Coronary artery (tissue), 2 donors: ENCODE results near the gene ACTN3.
A peak's percentile ranks its signal among the peaks of the same experiment; 100 is the strongest.

Experiments
- DNase-seq: peaks from one replicate; pipeline ENCODE4 v3.0.0-alpha.2; 2017; ENCODE audit warnings: low spot score
- H3K27ac ChIP-seq, 2 donors: fragments of 200-600 bp; sonication (generic); one replicate each; pipeline ENCODE4 v1.5.1; 2016 to 2019
- H3K4me3 ChIP-seq: fragments of 200-600 bp; sonication (generic); 2 replicates; pipeline ENCODE4 v1.5.1; 2016; ENCODE audit warnings: mild to moderate bottlenecking, moderate library complexity
- TF ChIP-seq, protein P1 (sequence below): fragments of 200-600 bp; sonication (generic); IDR thresholded peaks from one replicate; pipeline ENCODE4 v1.5.1; 2019; ENCODE audit warnings: antibody characterized with exemption

Gene ACTN3

DNA sequence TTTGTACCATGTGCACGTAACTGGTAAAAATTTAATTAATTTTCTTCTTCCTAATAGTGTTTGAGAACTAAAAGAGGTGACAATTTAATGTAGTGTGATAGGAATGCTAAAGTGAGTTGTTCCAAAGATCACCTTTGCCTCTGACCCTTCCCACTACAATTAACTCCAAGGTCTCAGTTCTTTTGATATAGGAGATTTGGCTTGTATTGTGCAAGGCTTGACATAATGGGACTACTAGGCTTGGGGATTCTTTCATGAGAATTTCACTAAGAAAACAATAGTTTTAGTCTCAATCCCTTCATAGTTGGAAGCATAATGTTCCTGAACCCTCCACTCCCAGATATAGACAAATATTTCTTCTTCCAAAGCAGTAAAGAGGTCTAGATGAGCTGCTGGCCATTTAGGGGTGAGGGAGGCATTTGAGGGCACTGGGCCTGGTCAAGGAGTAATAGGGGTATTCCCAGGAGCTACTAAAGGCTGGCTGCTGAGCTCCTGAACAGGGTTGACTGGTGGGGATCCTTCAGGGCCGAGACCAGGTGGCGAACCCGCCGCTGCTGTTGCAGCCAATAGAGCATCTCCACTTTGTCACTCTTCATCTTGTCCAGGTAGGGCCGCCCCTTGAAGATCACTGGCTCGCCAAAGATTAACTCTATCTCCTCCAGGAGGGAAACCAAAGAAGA, 43.4 kb downstream of the ACTN3 start:
- TF ChIP-seq, protein P1, sequence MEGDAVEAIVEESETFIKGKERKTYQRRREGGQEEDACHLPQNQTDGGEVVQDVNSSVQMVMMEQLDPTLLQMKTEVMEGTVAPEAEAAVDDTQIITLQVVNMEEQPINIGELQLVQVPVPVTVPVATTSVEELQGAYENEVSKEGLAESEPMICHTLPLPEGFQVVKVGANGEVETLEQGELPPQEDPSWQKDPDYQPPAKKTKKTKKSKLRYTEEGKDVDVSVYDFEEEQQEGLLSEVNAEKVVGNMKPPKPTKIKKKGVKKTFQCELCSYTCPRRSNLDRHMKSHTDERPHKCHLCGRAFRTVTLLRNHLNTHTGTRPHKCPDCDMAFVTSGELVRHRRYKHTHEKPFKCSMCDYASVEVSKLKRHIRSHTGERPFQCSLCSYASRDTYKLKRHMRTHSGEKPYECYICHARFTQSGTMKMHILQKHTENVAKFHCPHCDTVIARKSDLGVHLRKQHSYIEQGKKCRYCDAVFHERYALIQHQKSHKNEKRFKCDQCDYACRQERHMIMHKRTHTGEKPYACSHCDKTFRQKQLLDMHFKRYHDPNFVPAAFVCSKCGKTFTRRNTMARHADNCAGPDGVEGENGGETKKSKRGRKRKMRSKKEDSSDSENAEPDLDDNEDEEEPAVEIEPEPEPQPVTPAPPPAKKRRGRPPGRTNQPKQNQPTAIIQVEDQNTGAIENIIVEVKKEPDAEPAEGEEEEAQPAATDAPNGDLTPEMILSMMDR: no peak
- H3K4me3 ChIP-seq: no peak overlapping the region
- H3K27ac ChIP-seq: no peak overlapping the region
- DNase-seq: no peak

DNA sequence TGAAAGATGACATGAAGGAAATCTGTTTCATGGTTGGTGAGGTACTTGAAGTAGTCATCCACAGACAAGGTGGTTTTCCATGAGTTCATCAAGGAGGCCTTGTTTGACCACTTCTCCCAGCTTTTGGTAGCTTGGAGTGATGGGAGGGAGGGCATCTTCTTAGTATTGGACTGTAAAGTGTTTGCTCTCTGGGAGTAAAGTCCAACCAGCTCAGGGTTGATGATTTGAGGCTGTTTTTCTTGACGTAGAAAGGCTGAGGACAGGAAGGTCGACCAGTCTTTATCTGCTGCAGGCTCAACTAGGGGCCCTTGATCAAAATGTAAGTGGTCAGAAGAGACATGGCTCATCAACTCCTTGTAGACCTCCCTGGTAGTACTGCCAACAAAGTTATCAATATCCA, 44.5 kb downstream of the ACTN3 start:
- Histone ChIP-seq H3K27ac (no peak overlapping the region), H3K4me3 (no peak overlapping the region)
- TF ChIP-seq, protein P1: no peak
- no peak for DNase-seq

DNA sequence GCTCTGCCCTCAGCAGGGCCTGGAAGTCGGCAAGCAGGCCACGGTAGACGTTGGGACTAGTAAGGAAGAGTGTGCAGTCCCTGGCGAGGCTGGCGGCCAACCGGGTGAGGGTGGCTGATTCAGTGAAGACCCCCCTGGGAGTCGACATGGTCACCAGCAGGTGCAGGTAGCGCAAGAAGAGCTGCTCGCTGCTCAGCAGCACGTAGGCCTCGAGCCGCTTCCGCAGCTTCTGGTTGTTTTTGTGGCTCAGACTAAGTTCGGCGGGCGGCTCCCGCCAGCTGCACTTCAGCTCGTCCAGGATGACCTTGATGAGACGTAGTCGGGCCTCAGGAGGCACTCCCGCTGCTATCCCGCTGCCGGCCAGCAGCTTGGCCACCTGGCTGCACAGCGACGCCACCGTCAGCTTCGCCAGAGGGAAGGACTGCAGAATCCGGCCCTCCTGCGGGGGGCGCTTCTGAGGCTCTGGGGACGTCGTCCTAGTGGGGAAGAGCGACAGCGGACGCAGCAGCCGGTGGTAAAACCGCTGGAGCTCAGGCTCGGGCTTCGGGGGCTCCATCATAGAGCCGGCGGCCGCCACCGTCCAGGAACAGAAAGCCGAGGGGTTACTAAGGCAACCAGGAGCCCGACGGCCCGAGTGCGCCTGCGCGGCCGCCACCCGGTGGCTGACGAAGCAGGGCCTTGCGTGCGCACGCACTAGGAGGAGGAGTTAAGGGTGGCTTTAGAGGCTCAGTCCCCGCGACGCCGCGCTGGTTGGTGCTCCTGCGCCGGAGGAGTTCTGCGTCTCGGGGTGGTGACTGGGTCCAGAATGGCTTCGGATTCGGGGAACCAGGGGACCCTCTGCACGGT, 46.0 kb downstream of the ACTN3 start, which contains the start of the genes CCDC87 and CCS:
Gene CCDC87, minus strand, starts transcription at position 607 of the 846 bp plus-strand sequence. Its CDS starts 48 bp downstream, at position 559.
Gene CCS, plus strand, starts transcription at position 729 of the 846 bp plus-strand sequence. Its CDS starts 77 bp downstream, at position 806.
- H3K4me3 ChIP-seq: peak within 1 kb of the TSS; percentile 81
- H3K27ac ChIP-seq: peak within 1 kb of the TSS; percentile 79 to 91
- peak; percentile 98 for DNase-seq
- TF ChIP-seq, protein P1: peak; percentile 23

- H3K4me3 ChIP-seq: peak overlapping the region; percentile 81
- DNase-seq: no peak
- peak overlapping the region; percentile 79 to 91 for H3K27ac ChIP-seq
- TF ChIP-seq, protein P1: no peak
Measured at GRCh38 chr11:66593303-66593635, 46.6 kb downstream of the ACTN3 start.

GRCh38 chr11:66593650-66594049, 46.9 kb downstream of the ACTN3 start:
- TF ChIP-seq, protein P1: no peak
- H3K4me3 ChIP-seq: peak overlapping the region; percentile 81
- DNase-seq: no peak
- H3K27ac ChIP-seq: peak overlapping the region; percentile 79 to 91

- peak overlapping the region; percentile 5 for H3K4me3 ChIP-seq
- H3K27ac ChIP-seq: peak overlapping the region; percentile 57 to 80
- no peak for DNase-seq
- TF ChIP-seq, protein P1: no peak
Measured at GRCh38 chr11:66595245-66595904, 48.7 kb downstream of the ACTN3 start.
